Fibroblast of the conjunctiva (primary cell): ENCODE data around the gene CPNE5.

ENCODE experiments used
- DNase-seq: peaks from one replicate; pipeline ENCODE4 v3.0.0-alpha.2; 2010; ENCODE audit warnings: low read depth

CPNE5 gene

DNA sequence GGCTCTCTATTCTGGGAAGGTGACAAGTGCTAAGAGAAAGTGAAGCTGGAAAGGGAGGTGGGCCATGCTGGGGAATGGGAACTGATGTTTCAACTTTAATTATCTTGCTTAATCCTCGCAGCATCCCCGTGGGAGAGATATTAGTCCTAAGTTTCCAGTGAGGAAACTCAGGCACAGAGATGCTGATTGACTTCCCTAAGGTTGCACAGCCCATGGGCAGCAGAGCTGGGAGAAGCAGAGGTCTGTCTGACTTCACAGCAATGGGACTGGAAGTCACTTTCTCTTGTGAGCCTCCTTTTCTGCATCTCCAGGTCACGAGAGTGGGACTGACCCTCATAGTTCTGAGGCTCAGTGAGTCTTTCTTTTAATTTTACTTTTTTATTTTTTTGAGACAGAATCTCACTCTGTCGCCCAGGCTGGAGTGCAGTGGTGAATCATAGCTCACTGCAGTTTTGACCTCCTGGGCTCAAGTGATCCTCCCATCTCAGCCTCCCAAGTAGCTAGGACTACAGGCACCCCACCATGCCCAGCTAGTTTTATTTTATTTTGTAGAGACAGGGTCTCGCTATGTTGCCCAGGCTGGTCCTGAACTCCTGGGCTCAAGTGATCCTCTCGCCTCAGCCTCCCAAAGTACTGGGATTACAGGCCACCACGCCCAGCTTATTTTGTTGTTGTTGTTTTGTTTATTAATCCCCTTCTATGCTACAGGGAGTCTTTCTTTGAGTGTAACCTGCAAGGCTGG, 139.0 kb downstream of the CPNE5 start:
- DNase-seq: no peak

DNA sequence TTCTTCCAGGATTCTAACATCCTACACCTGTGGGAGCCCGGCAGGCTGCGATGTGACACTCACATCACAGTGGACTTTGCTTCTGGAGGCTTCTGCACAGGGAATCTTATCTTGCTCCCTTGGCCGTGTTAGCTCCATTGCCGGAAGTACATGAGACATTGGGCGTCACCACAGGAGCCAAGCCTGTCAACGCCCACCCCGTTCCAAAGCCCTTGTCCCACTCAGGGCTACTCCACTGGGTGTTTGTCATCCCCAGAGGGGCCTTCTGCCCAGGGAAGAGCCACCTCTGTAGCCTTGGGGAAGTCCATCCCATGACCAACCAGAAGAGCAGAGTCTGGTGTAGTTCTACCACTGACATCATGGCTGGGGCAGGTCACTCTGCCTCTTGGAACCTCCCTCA, 139.9 kb downstream of the CPNE5 start:
- no peak for DNase-seq

DNA sequence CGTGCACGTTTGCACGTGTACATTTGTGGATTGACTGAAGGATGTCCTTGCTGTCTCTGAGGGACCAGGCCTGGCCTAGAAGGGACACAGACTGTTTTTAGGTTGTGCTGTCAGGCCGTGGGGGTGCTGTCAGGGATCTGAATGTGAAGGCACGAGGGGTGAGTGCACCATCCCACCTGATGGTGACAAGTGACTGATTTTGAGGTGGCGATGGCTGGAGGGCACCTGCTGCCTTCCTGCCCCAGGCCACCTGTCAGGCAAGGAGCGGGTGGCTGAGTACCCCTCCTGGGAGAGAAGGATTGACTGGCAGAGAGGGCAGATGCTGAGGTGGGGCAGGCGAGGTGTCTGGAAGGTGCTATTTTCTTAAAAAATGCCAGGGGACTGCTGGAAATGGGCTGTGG, 140.4 kb downstream of the CPNE5 start:
- DNase-seq: no peak

DNA sequence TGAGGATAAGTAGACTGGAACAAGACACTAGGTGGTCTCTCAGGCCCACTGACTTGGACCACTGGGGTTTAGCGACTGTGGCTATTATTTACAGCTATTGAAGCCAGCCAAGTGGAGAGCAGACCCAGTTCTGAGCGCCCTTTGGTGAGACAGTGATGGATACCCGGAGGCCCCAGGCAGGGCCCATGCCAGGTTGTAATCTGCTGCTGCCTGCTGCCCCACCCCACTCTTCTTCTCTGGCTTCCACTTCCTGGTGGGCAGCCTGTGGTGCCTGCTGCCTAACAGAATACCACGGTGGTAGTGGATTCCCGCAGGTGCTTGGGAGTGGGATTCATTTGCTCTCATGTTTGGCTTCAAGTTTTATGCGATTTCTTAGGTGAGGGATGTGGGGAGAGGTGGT, 141.0 kb downstream of the CPNE5 start:
- DNase-seq: no peak

DNA sequence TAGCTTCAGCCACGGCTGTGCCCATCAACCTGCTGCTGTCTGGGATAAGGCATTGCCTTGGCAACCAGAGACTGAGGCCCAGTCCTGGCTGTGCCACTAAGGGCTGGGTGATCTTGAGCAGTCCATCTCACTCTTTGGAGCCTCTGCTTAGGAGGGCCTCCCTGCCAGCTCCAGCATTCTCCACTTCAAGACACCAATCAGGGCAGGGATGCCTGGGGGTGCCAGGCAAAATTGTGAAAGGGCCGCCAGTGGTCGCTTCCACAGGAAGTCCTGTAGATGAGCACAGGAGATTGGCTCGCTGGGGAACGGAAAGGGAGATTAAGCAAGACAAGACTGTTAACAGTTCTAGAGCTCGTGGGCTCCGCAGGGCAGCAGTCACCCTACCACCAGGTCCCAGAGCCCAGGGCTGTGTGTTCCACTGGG, 141.8 kb downstream of the CPNE5 start, which contains the start of gene RAB44:
TSS of gene RAB44 (plus strand) at position 346 of the 423 bp plus-strand sequence. CDS start 6,410 bp downstream, outside the sequence.
- DNase-seq: no peak

DNA sequence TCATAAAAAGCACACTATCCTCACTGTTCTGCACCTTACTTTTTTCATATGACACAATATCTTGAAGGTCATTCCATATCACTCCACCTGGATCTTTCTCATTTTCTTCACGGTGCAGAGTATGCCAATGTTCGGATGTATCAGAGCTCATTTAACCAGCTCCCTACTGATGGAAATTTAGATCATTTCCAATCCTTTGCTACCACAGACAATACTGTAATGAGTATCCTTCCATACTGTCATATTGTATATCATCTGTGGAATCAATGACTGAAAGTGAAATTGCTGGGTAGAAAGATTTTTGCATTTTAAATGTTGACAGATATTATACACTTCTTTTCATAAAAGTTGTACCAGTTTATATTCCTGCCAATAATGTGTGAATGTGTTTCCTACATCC, 143.8 kb downstream of the CPNE5 start:
- no peak for DNase-seq

DNA sequence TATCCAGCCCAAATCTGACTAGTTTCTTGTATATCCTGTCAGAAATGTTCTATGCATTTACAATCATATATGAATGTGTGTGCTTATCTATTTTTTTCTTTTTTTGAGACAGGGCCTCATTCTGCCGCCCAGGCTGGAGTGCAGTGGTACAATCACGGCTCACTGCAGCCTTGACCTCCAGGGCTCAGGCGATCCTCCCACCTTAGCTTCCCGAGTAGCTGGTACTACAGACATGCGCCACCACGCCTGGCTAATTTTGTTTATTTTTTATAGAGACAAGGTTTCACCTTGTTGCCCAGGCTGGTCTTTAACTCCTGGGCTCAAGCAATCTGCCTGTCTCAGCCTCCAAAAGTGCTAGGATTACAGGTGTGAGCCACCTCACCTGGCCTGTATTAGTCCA, 144.6 kb downstream of the CPNE5 start:
- DNase-seq: no peak

DNA sequence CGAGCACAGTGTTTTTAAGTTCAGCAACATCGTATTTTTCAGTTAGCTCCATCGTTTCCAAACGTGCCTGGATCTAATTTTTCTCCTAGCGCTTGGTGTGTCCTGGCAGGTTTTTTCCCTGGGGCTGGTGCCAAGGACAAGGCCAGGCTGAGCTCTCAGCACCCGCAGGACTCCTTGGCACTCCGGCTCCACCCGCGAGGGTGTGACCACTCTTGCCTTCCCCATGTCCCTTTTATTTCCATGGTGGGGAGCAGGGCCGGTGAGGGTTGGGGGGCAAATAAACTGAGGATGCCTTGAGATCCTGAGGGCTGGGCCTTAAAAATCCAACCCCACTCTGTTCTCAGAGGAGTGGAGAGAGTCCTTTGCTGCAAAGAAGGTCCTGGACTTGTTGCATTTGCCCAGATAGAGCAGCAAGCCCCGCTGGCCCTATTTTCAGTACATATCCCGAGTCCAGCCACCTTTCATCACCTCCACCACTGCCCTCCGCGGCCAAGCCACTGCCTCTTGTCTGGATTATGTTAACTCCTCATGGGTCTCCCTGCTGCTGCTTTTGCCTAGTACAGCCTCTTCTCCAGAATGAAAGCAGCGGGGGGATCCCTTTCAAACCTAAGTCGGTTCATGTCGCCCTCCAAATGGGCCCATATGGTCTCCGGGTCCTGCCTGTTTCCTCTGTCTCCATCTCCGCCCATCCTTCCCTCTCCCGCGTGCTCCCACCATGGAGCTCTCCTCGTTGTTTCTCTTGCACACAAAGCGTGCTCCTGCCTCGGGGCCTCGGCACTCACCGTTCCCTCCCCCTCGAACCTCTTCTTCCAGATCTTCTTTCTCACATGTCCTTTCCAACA, 146.2 kb downstream of the CPNE5 start:
- DNase-seq: no peak

DNA sequence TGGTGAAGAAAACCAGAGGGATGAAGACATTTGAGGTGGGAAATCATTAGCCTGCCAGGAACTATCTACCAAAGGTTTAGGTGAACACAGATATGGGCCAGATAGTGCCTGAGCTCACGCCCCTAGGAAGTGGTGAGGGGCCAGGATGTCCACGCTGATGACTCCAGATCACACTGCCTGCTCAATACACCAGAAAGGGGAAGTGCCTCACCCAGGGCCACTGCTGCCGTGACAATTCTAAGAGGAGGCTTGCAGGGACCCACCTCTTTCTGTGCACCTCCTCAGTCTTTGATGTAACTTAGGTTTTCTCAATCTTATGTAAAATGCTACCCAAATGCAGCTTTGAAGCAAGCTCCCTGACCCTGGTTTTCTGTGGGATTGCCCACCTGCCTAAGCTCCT, 147.0 kb downstream of the CPNE5 start:
- DNase-seq: no peak

DNA sequence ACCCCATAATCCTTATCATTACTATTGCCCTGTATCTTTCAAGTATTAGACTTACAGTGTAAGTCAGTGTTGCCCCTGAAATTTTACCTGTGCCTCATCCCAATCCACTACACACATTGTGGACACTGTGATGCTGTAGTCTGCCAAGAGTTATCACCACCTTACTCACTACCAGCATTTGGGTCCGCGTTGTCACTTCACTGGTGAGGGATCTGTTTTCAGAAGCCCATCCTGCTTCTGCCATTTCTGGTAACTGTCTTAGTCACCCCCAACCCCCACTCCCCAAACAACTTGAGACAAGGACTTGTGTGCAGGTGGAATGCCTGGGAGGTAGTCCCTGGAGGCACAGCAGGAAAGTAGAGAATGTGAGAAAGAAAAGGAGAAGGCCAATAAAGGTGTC, 147.6 kb downstream of the CPNE5 start:
- DNase-seq: no peak

DNA sequence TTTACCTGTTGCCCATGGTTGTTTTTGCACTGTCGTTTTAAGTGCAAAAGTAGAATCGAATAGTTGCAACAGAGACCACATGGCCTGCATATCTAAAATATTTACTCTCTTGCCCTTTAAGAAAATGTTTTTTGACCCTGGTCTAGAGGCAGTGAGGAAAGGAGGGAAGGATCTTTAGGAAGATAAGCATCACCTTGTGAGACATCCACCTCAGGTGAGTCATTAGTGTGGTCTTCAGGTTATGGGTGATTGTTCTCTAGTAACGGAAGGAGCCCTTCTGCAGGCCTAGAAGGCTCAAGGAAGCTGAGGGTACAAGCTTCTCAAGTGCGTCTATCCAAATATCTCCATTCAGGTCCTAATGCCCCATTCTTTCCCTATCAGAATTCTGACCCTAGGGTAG, 148.2 kb downstream of the CPNE5 start:
- no peak for DNase-seq
